Activated B cell treated with CpG ODN at 0.5 μM for 24 hours (primary cell): ENCODE results near the gene SKAP2. TPM values are rescaled to one million over a fixed set of nuclear protein-coding genes. Genes with fewer than 3 reads are reported as not detected.

ENCODE experiments used
- ATAC-seq: fragments of 200-7000 bp; cut with Tn5 transposase; one replicate; pipeline ENCODE4 v1.10.0; 2021; ENCODE audit warnings: low read depth, mild to moderate bottlenecking, moderate library complexity
- CTCF ChIA-PET: fragments of 350-600 bp; sonication (Branson Sonifier 250); formaldehyde crosslinking; loops from one replicate; lab custom pipeline; 2021; ENCODE audit warnings: antibody characterized with exemption; lab: Charles Lee
- POLR2A ChIA-PET: fragments of 350-600 bp; sonication (Branson Sonifier 250); formaldehyde crosslinking; loops from one replicate; lab custom pipeline; 2021; ENCODE audit warnings: antibody characterized with exemption; lab: Charles Lee
- DNase-seq: peaks from one replicate; pipeline ENCODE4 v3.0.0; 2022
- H3K27ac Mint-ChIP-seq: one replicate; pipeline ENCODE4 v1.8.0; 2020; ENCODE audit warnings: mixed read lengths
- H3K27me3 Mint-ChIP-seq: one replicate; pipeline ENCODE4 v1.8.0; 2021; ENCODE audit warnings: mixed read lengths
- H3K36me3 Mint-ChIP-seq: one replicate; pipeline ENCODE4 v1.8.0; 2021; ENCODE audit warnings: low read depth, mixed read lengths
- H3K4me1 Mint-ChIP-seq: one replicate; pipeline ENCODE4 v1.8.0; 2021; ENCODE audit warnings: mixed read lengths
- H3K4me3 Mint-ChIP-seq: one replicate; pipeline ENCODE4 v1.8.0; 2020; ENCODE audit warnings: mild to moderate bottlenecking, mixed read lengths
- H3K9me3 Mint-ChIP-seq: one replicate; pipeline ENCODE4 v1.8.0; 2020; ENCODE audit warnings: mixed read lengths
- CTCF ChIP-seq: fragments of 200-600 bp; IDR thresholded peaks from one replicate; pipeline ENCODE4 v1.8.0; 2022; ENCODE audit warnings: antibody characterized with exemption, mild to moderate bottlenecking
- intact Hi-C: fragments of 100-400 bp; cut with micrococcal nuclease; formaldehyde crosslinking; loops from one replicate; pipeline ENCODE4 v1.15.1; 2024
- total RNA-seq: library from RNA; stranded (reverse); gene quantifications from 2 replicates; pipeline ENCODE4 v1.2.3, GENCODE V29; 2022

SKAP2 gene
- total RNA-seq, 1 donor from 2014 or later = 75.6 TPM

GRCh38 chr7:26620352-26620751 lies 244.0 kb downstream of the SKAP2 start:
- Mint-ChIP-seq H3K9me3 (peaks cover 1% of the 10 kb centered on the region), H3K36me3 (peaks cover 3% of the 10 kb centered on the region), H3K27ac (no peak overlapping the region), H3K4me3 (no peak overlapping the region), H3K27me3 (no peaks in the 10 kb centered on the region), H3K4me1 (no peaks in the 10 kb centered on the region)
- ChIA-PET CTCF (interaction anchor here (0.7 kb wide), 1 partner anchor 39 kb away, joined by 3 read pairs; no protein-coding TSS in a partner anchor), POLR2A (no interaction called here)
- ATAC-seq (no peak), DNase-seq (no peak)
- intact Hi-C loops = no loop called here
- no peak for TF ChIP-seq CTCF

- DNase-seq (no peak), ATAC-seq (no peak)
- ChIA-PET CTCF (interaction anchor here (0.7 kb wide), 1 partner anchor 40 kb away, joined by 3 read pairs; no protein-coding TSS in a partner anchor), POLR2A (interaction anchor here (0.6 kb wide), 1 partner anchor 602 kb away, joined by 3 read pairs; no protein-coding TSS in a partner anchor)
- H3K27me3 Mint-ChIP-seq = no peaks in the 10 kb centered on the region
- TF ChIP-seq CTCF = no peak
- peaks cover 3% of the 10 kb centered on the region for H3K36me3 Mint-ChIP-seq
- no peak overlapping the region for H3K27ac Mint-ChIP-seq
- intact Hi-C loops = no loop called here
- no peak overlapping the region for H3K4me3 Mint-ChIP-seq
- no peaks in the 10 kb centered on the region for H3K4me1 Mint-ChIP-seq
- H3K9me3 Mint-ChIP-seq = peaks cover 1% of the 10 kb centered on the region
Measured at GRCh38 chr7:26619348-26619984, 244.9 kb downstream of the SKAP2 start.

GRCh38 chr7:26618898-26619297 lies 245.5 kb downstream of the SKAP2 start:
- POLR2A ChIA-PET = no interaction called here
- Mint-ChIP-seq H3K36me3 (peaks cover 3% of the 10 kb centered on the region), H3K27me3 (no peaks in the 10 kb centered on the region), H3K4me1 (no peaks in the 10 kb centered on the region), H3K27ac (no peak overlapping the region), H3K9me3 (peaks cover 1% of the 10 kb centered on the region), H3K4me3 (no peak overlapping the region)
- intact Hi-C loops = no loop called here
- TF ChIP-seq CTCF = no peak
- no peak for DNase-seq
- ATAC-seq = no peak
- CTCF ChIA-PET = no interaction called here

GRCh38 chr7:26618449-26618848 lies 245.9 kb downstream of the SKAP2 start:
- Mint-ChIP-seq H3K27me3 (no peaks in the 10 kb centered on the region), H3K27ac (no peak overlapping the region), H3K36me3 (peaks cover 3% of the 10 kb centered on the region), H3K4me3 (no peak overlapping the region), H3K4me1 (no peaks in the 10 kb centered on the region), H3K9me3 (peaks cover 1% of the 10 kb centered on the region)
- ATAC-seq = no peak
- POLR2A ChIA-PET = no interaction called here
- DNase-seq = no peak
- intact Hi-C loops = no loop called here
- CTCF ChIA-PET = no interaction called here
- TF ChIP-seq CTCF = no peak

Other genes starting within 250 kb of the SKAP2 start
- 0.55 and 0.61 TPM in 2 replicates for gene HOXA1, start 231.4 kb upstream of the SKAP2 start, total RNA-seq
- gene HOXA2, start 238.1 kb upstream of the SKAP2 start, total RNA-seq = not detected in 2 replicates